AG20443 (cell line): Measurements from ENCODE around the gene CLDN34.

ENCODE experiments used
- DNase-seq: peaks from one replicate; pipeline ENCODE4 v3.0.0; 2012; ENCODE audit warnings: low spot score, mixed read lengths

Gene CLDN34, protein sequence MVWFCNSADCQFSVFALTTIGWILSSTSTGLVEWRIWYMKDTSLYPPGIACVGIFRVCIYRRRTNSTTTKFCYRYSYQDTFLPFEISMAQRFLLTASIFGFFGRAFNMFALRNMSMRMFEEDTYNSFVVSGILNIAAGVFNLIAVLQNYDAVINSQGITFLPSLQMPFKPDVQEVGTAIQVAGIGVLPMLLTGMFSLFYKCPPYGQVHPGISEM

DNA sequence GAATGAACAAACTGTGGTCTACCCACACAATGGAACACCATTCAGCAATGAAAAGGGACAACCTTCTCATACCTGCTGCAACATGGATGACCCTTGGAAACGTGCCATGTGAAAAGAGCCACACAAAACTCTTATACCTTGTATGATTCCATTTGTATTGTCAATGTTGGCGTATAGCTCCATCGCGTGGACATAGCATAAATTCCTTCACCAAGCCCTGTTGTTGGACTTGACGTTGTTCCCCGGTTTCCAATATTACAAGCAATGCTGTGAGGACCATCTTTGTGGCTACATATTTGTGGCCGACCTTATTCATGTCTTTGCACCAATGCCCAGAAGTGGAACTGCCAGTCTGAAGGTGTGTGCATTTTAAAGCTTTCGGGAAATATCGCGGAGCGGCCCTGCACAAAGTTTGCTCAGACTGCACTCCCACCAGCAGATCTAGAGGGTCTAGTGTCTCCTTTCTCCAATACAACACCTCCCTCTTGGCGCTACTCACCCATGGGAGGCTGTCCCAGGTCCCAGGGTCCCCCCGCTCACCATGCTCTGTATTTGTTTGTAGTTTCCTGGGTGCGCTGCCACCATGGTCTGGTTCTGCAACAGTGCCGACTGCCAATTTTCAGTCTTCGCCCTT, at the start of gene CLDN34:
Gene CLDN34 (plus strand): TSS at position 584 of the 634 bp plus-strand sequence. CDS start 0 bp downstream, at position 584.
- DNase-seq = no peak

DNA sequence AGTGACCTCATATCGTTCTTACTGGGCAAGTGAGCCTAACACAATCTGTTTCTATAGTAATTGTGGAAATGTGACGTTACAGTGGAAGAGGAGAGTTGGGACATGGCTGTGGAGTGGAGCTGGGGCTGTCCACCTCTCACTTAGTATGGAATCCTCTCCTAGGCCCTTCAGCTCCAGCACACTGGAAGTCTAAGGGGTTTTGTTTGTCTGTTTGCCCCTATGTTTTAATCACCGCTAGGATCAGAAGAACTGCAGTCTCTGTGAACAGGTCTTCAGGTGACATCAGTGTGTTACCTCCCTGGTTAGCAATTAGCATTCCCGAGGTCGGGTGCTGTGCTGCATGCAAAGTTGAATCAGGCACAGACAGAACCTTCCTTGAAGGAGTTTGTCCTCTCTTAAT, 49.3 kb upstream of the CLDN34 start:
- no peak for DNase-seq

DNA sequence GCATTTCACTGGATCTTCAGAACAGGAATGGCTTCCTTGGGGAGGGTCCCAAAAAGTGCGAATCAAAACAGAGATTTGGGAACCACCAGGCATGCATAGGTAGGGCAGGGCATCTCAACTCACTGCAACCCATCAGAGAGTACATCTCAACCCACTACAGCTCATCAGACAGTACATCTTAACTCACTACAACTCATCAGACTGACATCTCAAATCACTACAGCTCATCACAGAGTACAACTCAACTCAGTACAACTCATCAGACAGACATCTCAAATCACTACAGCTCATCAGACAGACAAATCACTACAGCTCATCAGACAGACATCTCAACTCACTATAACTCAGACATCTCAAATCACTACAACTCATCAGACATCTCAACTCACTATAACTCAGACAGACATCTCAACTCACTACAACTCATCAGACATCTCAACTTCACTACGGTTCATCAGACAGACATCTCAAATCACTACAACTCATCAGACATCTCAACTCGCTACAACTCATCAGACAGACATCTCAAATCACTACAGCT, 47.5 kb upstream of the CLDN34 start:
- DNase-seq = no peak

- no peak for DNase-seq
Measured at GRCh38 chrX:9921407-9921806, 45.8 kb upstream of the CLDN34 start.

DNA sequence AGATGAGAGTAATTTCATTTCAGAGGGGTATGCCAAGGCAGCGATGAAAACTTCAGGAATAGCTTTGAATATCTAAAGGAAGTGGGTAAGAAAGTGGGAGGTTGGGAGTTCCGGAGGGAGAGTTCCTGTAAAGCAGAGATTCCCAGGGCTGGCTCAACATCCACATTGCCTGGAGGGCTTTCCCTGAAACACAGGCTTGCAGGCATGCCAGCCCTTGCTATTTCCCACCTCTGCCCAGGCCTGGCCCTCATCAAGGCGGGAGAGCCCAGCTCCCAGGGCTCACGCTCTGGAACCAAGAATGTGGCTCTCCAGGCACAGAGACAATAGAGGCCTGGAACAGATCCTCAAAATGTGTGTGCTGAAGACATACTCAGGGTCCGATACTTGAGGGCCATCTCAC, 43.8 kb upstream of the CLDN34 start:
- no peak for DNase-seq

DNA sequence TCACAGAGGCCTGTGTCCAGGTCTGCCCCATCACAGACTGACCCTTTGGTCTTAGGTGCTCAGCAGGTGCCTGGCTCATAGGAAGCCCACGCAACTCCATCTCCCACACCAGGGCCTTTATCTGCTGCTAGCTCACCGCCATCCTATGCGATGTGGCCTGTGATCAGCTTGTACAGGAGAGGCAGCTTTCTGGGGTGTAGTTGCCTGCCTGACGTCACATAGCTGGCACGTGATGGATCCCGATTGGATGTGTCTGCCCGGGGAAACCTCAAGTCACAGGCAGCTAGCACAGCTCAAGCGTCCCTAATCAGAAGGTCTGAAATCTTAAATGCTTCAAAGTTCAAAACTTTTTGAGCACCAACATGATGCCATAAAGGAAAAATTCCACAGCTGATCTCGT, 41.2 kb upstream of the CLDN34 start:
- no peak for DNase-seq

GRCh38 chrX:9927698-9928482, 39.3 kb upstream of the CLDN34 start:
- DNase-seq = no peak

- DNase-seq = no peak
Measured at GRCh38 chrX:9935436-9935835, 31.7 kb upstream of the CLDN34 start.

DNA sequence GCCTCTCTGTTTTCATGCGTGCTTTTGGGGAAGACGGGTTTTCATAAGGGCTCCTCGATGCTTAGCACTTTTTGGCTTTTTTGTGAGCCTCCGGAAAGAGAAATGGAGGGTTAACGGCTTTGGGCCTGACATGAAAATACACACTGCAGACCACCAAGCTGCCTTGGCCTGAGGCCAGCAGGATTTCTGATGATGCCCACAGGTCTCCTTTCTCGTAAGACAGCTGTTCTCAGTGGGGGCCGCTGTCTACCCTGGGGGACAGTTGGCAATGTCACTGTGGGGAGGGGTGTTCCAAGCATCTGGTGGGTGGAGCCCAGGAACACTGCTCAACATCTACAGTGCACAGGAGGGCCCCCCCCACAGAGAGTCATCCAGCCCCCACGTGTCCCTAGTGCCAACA, 29.4 kb upstream of the CLDN34 start:
- no peak for DNase-seq

- DNase-seq = no peak
Measured at GRCh38 chrX:9938516-9938915, 28.6 kb upstream of the CLDN34 start.

- DNase-seq = peak; percentile 32
Measured at GRCh38 chrX:9940421-9940820, 26.7 kb upstream of the CLDN34 start.

DNA sequence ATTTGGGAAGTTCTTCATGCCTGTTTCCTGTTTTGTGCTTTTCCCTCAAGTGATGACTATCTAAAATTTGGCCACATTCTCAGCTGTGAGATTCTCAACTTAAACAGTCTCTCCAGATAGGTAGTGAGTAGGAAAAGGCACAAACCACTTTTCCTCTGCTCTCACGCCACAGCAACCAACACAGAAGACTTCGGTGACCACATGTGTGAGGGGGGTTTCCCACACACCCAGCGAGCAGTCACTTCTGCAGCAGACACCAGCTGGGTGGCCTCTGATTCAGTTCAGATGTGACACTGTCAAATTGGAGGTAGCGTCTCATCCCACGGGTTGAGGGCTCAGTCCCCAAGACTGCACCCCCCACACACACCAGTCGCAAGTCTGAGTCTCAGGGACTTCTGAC, 25.1 kb upstream of the CLDN34 start:
- no peak for DNase-seq

- DNase-seq = no peak
Measured at GRCh38 chrX:9943420-9943819, 23.7 kb upstream of the CLDN34 start.

GRCh38 chrX:9947131-9947794, 19.9 kb upstream of the CLDN34 start:
- no peak for DNase-seq

GRCh38 chrX:9948406-9948805, 18.8 kb upstream of the CLDN34 start:
- no peak for DNase-seq

- DNase-seq = no peak
Measured at GRCh38 chrX:9952300-9952699, 14.9 kb upstream of the CLDN34 start.

DNA sequence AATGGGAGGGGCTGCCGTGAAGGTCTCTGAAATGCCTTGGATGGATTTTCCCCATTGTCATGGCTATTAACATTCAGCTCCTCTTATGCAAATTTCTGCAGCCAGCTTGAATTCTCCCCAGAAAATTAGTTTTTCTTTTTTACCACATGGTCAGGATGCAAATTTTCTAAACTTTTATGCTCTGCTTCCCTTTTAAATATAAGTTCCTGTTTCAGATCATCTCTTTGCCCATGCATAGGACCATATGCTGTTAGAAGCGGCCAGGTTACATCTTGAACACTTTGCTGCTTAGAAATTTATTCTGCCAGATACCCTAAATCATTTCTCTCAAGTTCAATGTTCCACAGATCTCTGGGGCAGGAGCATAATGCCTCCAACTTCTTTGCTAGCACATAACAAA, 13.8 kb upstream of the CLDN34 start:
- DNase-seq = no peak

- DNase-seq = peak; percentile 49
Measured at GRCh38 chrX:9955506-9955905, 11.7 kb upstream of the CLDN34 start.

DNA sequence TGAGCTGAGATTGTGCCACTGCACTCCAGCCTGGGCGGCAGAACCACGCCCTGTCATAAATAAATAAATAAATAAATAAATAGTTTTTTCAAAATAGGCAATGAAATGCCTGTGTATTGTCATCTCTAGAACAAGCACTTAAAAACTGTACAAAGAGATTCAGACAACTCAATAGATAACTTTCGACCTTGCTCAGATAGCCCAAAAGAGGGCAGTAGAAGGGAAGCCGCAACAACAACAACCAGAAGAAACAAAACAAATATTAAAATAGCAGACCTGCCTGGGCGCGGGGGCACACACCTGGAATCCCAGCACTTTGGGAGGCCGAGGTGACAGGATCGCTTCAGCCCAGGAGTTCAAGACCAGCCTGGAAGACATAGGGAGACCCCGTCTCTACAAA, 9.4 kb upstream of the CLDN34 start:
- no peak for DNase-seq

GRCh38 chrX:9958183-9958582, 9.0 kb upstream of the CLDN34 start:
- no peak for DNase-seq

- no peak for DNase-seq
Measured at GRCh38 chrX:9961750-9962149, 5.4 kb upstream of the CLDN34 start.

DNA sequence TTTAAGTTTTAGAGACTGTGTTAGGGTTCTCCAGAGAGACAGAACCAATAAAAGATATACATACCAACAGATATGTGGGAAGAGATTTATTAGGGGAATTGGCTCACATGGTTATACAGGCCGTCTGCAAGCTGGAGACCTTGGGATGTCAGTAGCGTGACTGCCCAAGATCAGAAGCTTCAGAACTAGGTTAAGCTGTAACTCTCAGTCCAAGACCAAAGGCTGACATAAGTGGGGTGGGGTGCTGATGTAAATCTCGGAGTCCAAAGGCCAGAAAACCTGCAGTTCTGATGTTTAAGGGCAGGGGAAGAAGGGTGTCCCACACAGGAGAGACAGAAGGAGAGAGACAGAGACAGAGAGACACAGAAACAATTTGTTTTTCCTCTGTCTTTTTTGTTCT, 10.5 kb downstream of the CLDN34 start:
- DNase-seq = no peak

DNA sequence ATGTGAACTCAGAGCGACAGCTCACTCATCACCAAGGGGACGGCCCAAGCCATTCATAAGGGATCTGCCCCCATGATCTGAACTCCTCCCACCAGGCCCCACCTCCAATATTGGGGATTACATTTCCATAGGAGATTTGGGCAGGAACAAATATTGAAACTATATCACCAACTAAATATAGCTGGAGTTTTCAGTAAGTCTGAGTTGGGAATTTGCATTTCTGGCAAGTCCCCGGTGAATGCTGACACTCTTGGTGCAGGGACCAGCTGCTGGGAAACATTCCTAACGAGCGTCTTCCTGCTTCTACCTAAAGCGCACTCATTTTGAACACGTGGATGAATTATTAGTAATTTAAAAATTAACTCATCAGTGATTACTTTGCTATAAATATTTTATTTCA, 13.2 kb downstream of the CLDN34 start:
- DNase-seq = no peak
